Measurements from ENCODE around the gene OR13A1. TPM values are rescaled to one million over a fixed set of nuclear protein-coding genes. Genes with fewer than 3 reads are reported as not detected.

The OR13A1 gene
- polyA plus RNA-seq, 1 of the 3 experiments (the other 2 are of a cell fraction): not detected

GRCh38 chr10:45256246-45256645 lies 59.2 kb downstream of the OR13A1 start (continued):
- TF ChIP-seq, protein P1, sequence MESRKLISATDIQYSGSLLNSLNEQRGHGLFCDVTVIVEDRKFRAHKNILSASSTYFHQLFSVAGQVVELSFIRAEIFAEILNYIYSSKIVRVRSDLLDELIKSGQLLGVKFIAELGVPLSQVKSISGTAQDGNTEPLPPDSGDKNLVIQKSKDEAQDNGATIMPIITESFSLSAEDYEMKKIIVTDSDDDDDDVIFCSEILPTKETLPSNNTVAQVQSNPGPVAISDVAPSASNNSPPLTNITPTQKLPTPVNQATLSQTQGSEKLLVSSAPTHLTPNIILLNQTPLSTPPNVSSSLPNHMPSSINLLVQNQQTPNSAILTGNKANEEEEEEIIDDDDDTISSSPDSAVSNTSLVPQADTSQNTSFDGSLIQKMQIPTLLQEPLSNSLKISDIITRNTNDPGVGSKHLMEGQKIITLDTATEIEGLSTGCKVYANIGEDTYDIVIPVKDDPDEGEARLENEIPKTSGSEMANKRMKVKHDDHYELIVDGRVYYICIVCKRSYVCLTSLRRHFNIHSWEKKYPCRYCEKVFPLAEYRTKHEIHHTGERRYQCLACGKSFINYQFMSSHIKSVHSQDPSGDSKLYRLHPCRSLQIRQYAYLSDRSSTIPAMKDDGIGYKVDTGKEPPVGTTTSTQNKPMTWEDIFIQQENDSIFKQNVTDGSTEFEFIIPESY (IDR thresholded peaks at IDR 0.05; ENCODE audit: borderline replicate concordance, low read depth): no peak
- TF ChIP-seq TAF1 (IDR thresholded peaks at IDR 0.05; ENCODE audit: borderline replicate concordance, low read depth, low read length) (no peak), POLR2AphosphoS5 (IDR thresholded peaks at IDR 0.05; ENCODE audit: low read depth, low read length) (no peak)

DNA sequence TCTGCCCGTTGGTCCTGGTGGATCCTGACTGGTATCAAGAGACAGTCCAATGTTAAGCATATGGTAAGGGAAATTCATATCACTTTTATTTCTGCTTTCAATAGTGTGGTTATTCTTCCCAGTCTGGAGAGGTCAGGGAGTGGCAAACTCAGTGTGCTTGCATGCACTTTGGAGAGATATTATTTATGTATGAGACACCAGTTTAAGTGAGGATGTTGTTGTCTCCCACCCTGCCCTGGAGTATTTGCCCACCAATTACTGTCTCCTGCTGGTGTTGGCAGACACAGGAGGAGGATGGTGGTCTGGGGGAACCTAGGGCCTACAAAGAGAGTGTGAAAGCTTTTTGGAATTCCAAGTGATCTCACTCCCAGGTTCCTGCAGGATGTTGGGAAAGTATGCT lies 59.7 kb downstream of the OR13A1 start:
- H4K20me1 ChIP-seq (ENCODE audit: insufficient read depth): no peaks in the 10 kb centered on the region
- CTCF ChIA-PET: interaction anchor here (1.0 kb wide), 1 partner anchor 209 kb away, joined by 3 read pairs; no protein-coding TSS in a partner anchor
- H3K4me3 ChIP-seq (ENCODE audit: low read depth in 2 of 2, low read length in 1 of 2): no peak overlapping the region
- no peaks in the 10 kb centered on the region for H3F3A ChIP-seq (replicated peaks; ENCODE audit: insufficient read depth)
- H3K27ac ChIP-seq (ENCODE audit: low read depth in 2 of 2, low read length in 1 of 2): no peak overlapping the region
- no peaks in the 10 kb centered on the region for H3K36me3 ChIP-seq (replicated peaks in 1 of 2; ENCODE audit: control insufficient read depth in 1 of 2, insufficient read depth in 2 of 2, low read length in 1 of 2)
- H3K79me2 ChIP-seq (ENCODE audit: insufficient read depth): no peaks in the 10 kb centered on the region
- no peak for DNase-seq
- 0% methylated on average over 1 of the region's 1 CpG for WGBS (ENCODE audit: low lambda C conversion rate)
- no peak overlapping the region for H3K9ac ChIP-seq
- no peak overlapping the region for H2AFZ ChIP-seq (ENCODE audit: low read depth)
- no peak overlapping the region for H3K4me2 ChIP-seq
- H3K9me2 ChIP-seq: no peaks in the 10 kb centered on the region
- no peak for TF ChIP-seq JUND (IDR thresholded peaks at IDR 0.05)
- no peak for TF ChIP-seq NRF1 (IDR thresholded peaks at IDR 0.05; ENCODE audit: low read depth, low read length)
- POLR2A ChIA-PET: no interaction called here
- H3K27me3 ChIP-seq (ENCODE audit: insufficient read depth): peaks cover 7% of the 10 kb centered on the region; the same call in 1 of the 2 replicates
- H3K4me1 ChIP-seq (ENCODE audit: control insufficient read depth in 1 of 2, insufficient read depth in 2 of 2, low read depth in 1 of 2, low read length in 1 of 2): no peaks in the 10 kb centered on the region
- no peaks in the 10 kb centered on the region for H3K9me3 ChIP-seq

DNA sequence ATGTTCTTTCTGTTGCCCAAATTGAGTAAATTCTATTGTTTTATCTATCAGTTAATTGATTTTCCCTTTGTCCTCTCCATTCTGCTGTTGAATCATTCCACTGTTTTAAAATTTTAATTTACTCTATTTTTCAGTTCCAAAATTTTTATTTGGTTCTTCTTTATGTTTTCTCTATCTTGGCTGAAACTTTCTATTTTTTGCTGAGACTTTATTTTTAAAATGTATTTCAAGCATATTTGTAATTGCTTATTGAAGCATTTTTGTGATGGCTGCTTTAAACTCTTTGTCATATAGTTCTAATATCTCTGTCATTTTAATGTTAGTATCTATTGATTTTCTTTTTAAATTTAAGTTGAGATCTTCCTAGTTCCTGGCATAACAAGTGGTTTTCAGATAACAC lies 60.5 kb downstream of the OR13A1 start:
- TF ChIP-seq TEAD4 (IDR thresholded peaks at IDR 0.05; ENCODE audit: borderline replicate concordance, insufficient read depth) (no peak), EP300 (IDR thresholded peaks at IDR 0.05; ENCODE audit: borderline replicate concordance in 1 of 2, low read depth in 1 of 2, low read length in 1 of 2) (no peak), USF1 (IDR thresholded peaks at IDR 0.05; ENCODE audit: borderline replicate concordance, low read depth) (no peak), RAD21 (IDR thresholded peaks at IDR 0.05; ENCODE audit: low read length) (no peak), NFIC (IDR thresholded peaks at IDR 0.05; ENCODE audit: borderline replicate concordance) (no peak), TCF12 (IDR thresholded peaks at IDR 0.05) (no peak)
- TF ChIP-seq, protein P1 (IDR thresholded peaks at IDR 0.05; ENCODE audit: borderline replicate concordance, low read depth): no peak
- no peak overlapping the region for H2AFZ ChIP-seq (ENCODE audit: low read depth)
- DNase-seq: no peak
- H3F3A ChIP-seq (replicated peaks; ENCODE audit: insufficient read depth): no peaks in the 10 kb centered on the region
- no peak overlapping the region for H3K9ac ChIP-seq
- no peaks in the 10 kb centered on the region for H4K20me1 ChIP-seq (ENCODE audit: insufficient read depth)
- H3K9me3 ChIP-seq: no peaks in the 10 kb centered on the region
- CTCF ChIA-PET: no interaction called here
- H3K4me1 ChIP-seq (ENCODE audit: control insufficient read depth in 1 of 2, insufficient read depth in 2 of 2, low read depth in 1 of 2, low read length in 1 of 2): no peaks in the 10 kb centered on the region; a peak in 1 of 4 replicates
- no peak overlapping the region for H3K4me2 ChIP-seq
- no peak overlapping the region for H3K27ac ChIP-seq (ENCODE audit: low read depth in 2 of 2, low read length in 1 of 2)
- H3K79me2 ChIP-seq (ENCODE audit: insufficient read depth): no peaks in the 10 kb centered on the region
- POLR2A ChIA-PET: no interaction called here
- H3K9me2 ChIP-seq: no peaks in the 10 kb centered on the region
- H3K27me3 ChIP-seq (ENCODE audit: insufficient read depth): peaks cover 7% of the 10 kb centered on the region; the same call in 1 of the 2 replicates
- H3K4me3 ChIP-seq (ENCODE audit: low read depth in 2 of 2, low read length in 1 of 2): no peak overlapping the region
- H3K36me3 ChIP-seq (replicated peaks in 1 of 2; ENCODE audit: control insufficient read depth in 1 of 2, insufficient read depth in 2 of 2, low read length in 1 of 2): no peaks in the 10 kb centered on the region

Measured in SK-N-SH (cell line).